Measurements from ENCODE around the gene TMEM145.

- TF ChIP-seq CTCF (IDR thresholded peaks at IDR 0.05; ENCODE audit: insufficient read depth, low read depth, low read length) (no peak), EZH2 (IDR thresholded peaks at IDR 0.05; ENCODE audit: insufficient read depth, low read length) (no peak)
Observed at GRCh38 chr19:42322305-42322704, 9.2 kb downstream of the TMEM145 start.
